ENCODE data around the gene CDH4. TPM values are rescaled to one million over a fixed set of nuclear protein-coding genes. Genes with fewer than 3 reads are reported as not detected.

The CDH4 gene
- total RNA-seq, 1 experiment from 2014 or later = not detected

- Histone ChIP-seq H3K36me3 (ENCODE audit: low read depth) (no peaks in the 10 kb centered on the region), H4K20me1 (ENCODE audit: insufficient read depth) (no peaks in the 10 kb centered on the region), H3K27ac (no peak overlapping the region), H3K9me2 (ENCODE audit: insufficient read depth) (no peaks in the 10 kb centered on the region), H3K27me3 (ENCODE audit: insufficient read depth, low read depth) (peaks cover 93% of the 10 kb centered on the region), H3F3A (ENCODE audit: insufficient read depth, low read depth) (no peaks in the 10 kb centered on the region), H3K79me2 (ENCODE audit: low read depth) (no peaks in the 10 kb centered on the region), H3K4me1 (replicated peaks; ENCODE audit: insufficient read depth) (no peaks in the 10 kb centered on the region), H3K4me2 (no peak overlapping the region), H3K9me3 (ENCODE audit: insufficient read depth, low read depth) (no peaks in the 10 kb centered on the region), H3K4me3 (no peak overlapping the region), H2AFZ (no peak overlapping the region)
- ChIA-PET CTCF (no interaction called here), POLR2A (ENCODE audit: unreplicated experiment) (no interaction called here)
- no TSS peak for BruUV-seq (replicated peaks)
- TF ChIP-seq EZH2 (IDR thresholded peaks at IDR 0.05; ENCODE audit: low read depth) = no peak
- TF ChIP-seq CTCF (conservative IDR thresholded peaks at IDR 0.05) = no peak
- DNase-seq = no peak
- intact Hi-C loops (cut with micrococcal nuclease; ENCODE audit: unreplicated experiment) = no loop called here
Measured at GRCh38 chr20:61595216-61595615, 343.2 kb downstream of the CDH4 start.

GRCh38 chr20:61596687-61597330 is 344.7 kb downstream of the CDH4 start:
- Histone ChIP-seq H3K9me2 (ENCODE audit: insufficient read depth) (no peaks in the 10 kb centered on the region), H3F3A (ENCODE audit: insufficient read depth, low read depth) (no peaks in the 10 kb centered on the region), H3K4me2 (no peak overlapping the region), H3K27ac (no peak overlapping the region), H2AFZ (no peak overlapping the region), H3K36me3 (ENCODE audit: low read depth) (no peaks in the 10 kb centered on the region), H4K20me1 (ENCODE audit: insufficient read depth) (no peaks in the 10 kb centered on the region), H3K79me2 (ENCODE audit: low read depth) (no peaks in the 10 kb centered on the region), H3K4me1 (replicated peaks; ENCODE audit: insufficient read depth) (no peaks in the 10 kb centered on the region), H3K27me3 (ENCODE audit: insufficient read depth, low read depth) (peaks cover 93% of the 10 kb centered on the region), H3K9me3 (ENCODE audit: insufficient read depth, low read depth) (0 out of 2 replicates have a peak, but pooled peaks cover 3% of the 10 kb centered on the region), H3K4me3 (no peak overlapping the region)
- ChIA-PET CTCF (no interaction called here), POLR2A (ENCODE audit: unreplicated experiment) (no interaction called here)
- TF ChIP-seq CTCF (conservative IDR thresholded peaks at IDR 0.05) (no peak), EZH2 (IDR thresholded peaks at IDR 0.05; ENCODE audit: low read depth) (no peak)
- BruUV-seq (replicated peaks) = no TSS peak
- intact Hi-C loops (cut with micrococcal nuclease; ENCODE audit: unreplicated experiment) = no loop called here
- no peak for DNase-seq

GRCh38 chr20:61597996-61598395 is 345.9 kb downstream of the CDH4 start:
- H3K27me3 ChIP-seq (ENCODE audit: insufficient read depth, low read depth) = peaks cover 93% of the 10 kb centered on the region
- TF ChIP-seq CTCF (conservative IDR thresholded peaks at IDR 0.05) = no peak
- no peak for TF ChIP-seq EZH2 (IDR thresholded peaks at IDR 0.05; ENCODE audit: low read depth)
- no peaks in the 10 kb centered on the region for H3K36me3 ChIP-seq (ENCODE audit: low read depth)
- no peak overlapping the region for H2AFZ ChIP-seq
- H3K9me3 ChIP-seq (ENCODE audit: insufficient read depth, low read depth) = 0 out of 2 replicates have a peak, but pooled peaks cover 3% of the 10 kb centered on the region
- no peaks in the 10 kb centered on the region for H3F3A ChIP-seq (ENCODE audit: insufficient read depth, low read depth)
- H3K4me1 ChIP-seq (replicated peaks; ENCODE audit: insufficient read depth) = no peaks in the 10 kb centered on the region
- ChIA-PET POLR2A (ENCODE audit: unreplicated experiment) (no interaction called here), CTCF (no interaction called here)
- no peak overlapping the region for H3K4me3 ChIP-seq
- H3K9me2 ChIP-seq (ENCODE audit: insufficient read depth) = no peaks in the 10 kb centered on the region
- H4K20me1 ChIP-seq (ENCODE audit: insufficient read depth) = no peaks in the 10 kb centered on the region
- BruUV-seq (replicated peaks) = no TSS peak
- no peaks in the 10 kb centered on the region for H3K79me2 ChIP-seq (ENCODE audit: low read depth)
- no peak overlapping the region for H3K4me2 ChIP-seq
- DNase-seq = no peak
- intact Hi-C loops (cut with micrococcal nuclease; ENCODE audit: unreplicated experiment) = no loop called here
- no peak overlapping the region for H3K27ac ChIP-seq
